GM21381 (cell line): Measurements from ENCODE around the gene STX1B.

Experiments
- ATAC-seq: cut with Tn5 transposase; IDR thresholded peaks from one replicate; pipeline ENCODE4 v1.9.1; 2021; ENCODE audit warnings: mild to moderate bottlenecking, moderate library complexity; ENCODE audit not compliant: unreplicated experiment

Gene STX1B

GRCh38 chr16:30980434-30980833, 30.0 kb downstream of the STX1B start:
- no peak for ATAC-seq

- no peak for ATAC-seq
Observed at GRCh38 chr16:30980023-30980371, 30.4 kb downstream of the STX1B start.

GRCh38 chr16:30979170-30980022, 31.0 kb downstream of the STX1B start:
- no peak for ATAC-seq

GRCh38 chr16:30977502-30977901, 32.9 kb downstream of the STX1B start:
- no peak for ATAC-seq

- ATAC-seq = no peak
Observed at GRCh38 chr16:30976486-30976885, 34.0 kb downstream of the STX1B start.

GRCh38 chr16:30974348-30974747, 36.1 kb downstream of the STX1B start:
- ATAC-seq = no peak

- no peak for ATAC-seq
Observed at GRCh38 chr16:30972872-30973271, 37.6 kb downstream of the STX1B start.

GRCh38 chr16:30971298-30971697, 39.1 kb downstream of the STX1B start:
- no peak for ATAC-seq

- no peak for ATAC-seq
Observed at GRCh38 chr16:30969246-30969842, 41.1 kb downstream of the STX1B start.

- ATAC-seq = no peak
Observed at GRCh38 chr16:30967795-30968194, 42.6 kb downstream of the STX1B start.

- no peak for ATAC-seq
Observed at GRCh38 chr16:30966033-30966619, 44.3 kb downstream of the STX1B start.

GRCh38 chr16:30965436-30965835, 45.0 kb downstream of the STX1B start:
- no peak for ATAC-seq

- ATAC-seq = no peak
Observed at GRCh38 chr16:30964574-30965226, 45.7 kb downstream of the STX1B start.

- ATAC-seq = no peak
Observed at GRCh38 chr16:30963925-30964511, 46.4 kb downstream of the STX1B start.

- ATAC-seq = no peak
Observed at GRCh38 chr16:30961384-30961783, 49.1 kb downstream of the STX1B start.

GRCh38 chr16:30958175-30959079, 52.0 kb downstream of the STX1B start:
- peak; percentile 26 for ATAC-seq

- ATAC-seq = peak; percentile 67
Observed at GRCh38 chr16:30957456-30958174, 52.8 kb downstream of the STX1B start, which contains the start of gene SETD1A. SETD1A (plus strand) TSS chr16:30957754; CDS start chr16:30958732, 978 bp downstream.

- ATAC-seq = peak; percentile 43
Observed at GRCh38 chr16:30956601-30957455, 53.6 kb downstream of the STX1B start.
